Activated CD4-positive, CD25-positive, alpha-beta regulatory T cell (primary cell): ENCODE measurements around the gene GSDMA.

Experiments
- DNase-seq, 4 experiments: peaks; one replicate each; lab custom pipeline; 2025; lab: John Stamatoyannopoulos, UW

Gene GSDMA

GRCh38 chr17:39962642-39963220 is at the start of gene GSDMA:
Gene GSDMA, plus strand, starts transcription at chr17:39963004. Its CDS starts 2,684 bp downstream, at chr17:39965688.
- no peak for DNase-seq

GRCh38 chr17:39913989-39914388 is 48.8 kb upstream of the GSDMA start:
- DNase-seq: no peak

- DNase-seq: no peak
These were observed 47.2 kb upstream of the GSDMA start for GRCh38 chr17:39915559-39915958.

GRCh38 chr17:39916918-39917317 is 45.9 kb upstream of the GSDMA start:
- no peak for DNase-seq

GRCh38 chr17:39919087-39919683 is 43.6 kb upstream of the GSDMA start:
- no peak for DNase-seq

- peak in 1 of 4 experiments; percentile 18 for DNase-seq
These were observed 42.3 kb upstream of the GSDMA start for GRCh38 chr17:39920218-39921210.

GRCh38 chr17:39921323-39921722 is 41.5 kb upstream of the GSDMA start:
- DNase-seq: peak in 1 of 4 experiments; percentile 7

GRCh38 chr17:39922006-39922405 is 40.8 kb upstream of the GSDMA start:
- DNase-seq: no peak

GRCh38 chr17:39923230-39923629 is 39.6 kb upstream of the GSDMA start:
- no peak for DNase-seq

GRCh38 chr17:39923836-39924690 is 38.7 kb upstream of the GSDMA start:
- DNase-seq: no peak

- DNase-seq: no peak
These were observed 38.1 kb upstream of the GSDMA start for GRCh38 chr17:39924691-39925055.

GRCh38 chr17:39925282-39926134 is 37.3 kb upstream of the GSDMA start:
- no peak for DNase-seq

- DNase-seq: no peak
These were observed 36.6 kb upstream of the GSDMA start for GRCh38 chr17:39926135-39926587.

GRCh38 chr17:39926588-39927100 is 36.2 kb upstream of the GSDMA start:
- DNase-seq: peak in 2 of 4 experiments; percentile 34 to 37

- DNase-seq: peak; percentile 79 to 84 (median 83)
These were observed 35.5 kb upstream of the GSDMA start, which contains the start of the genes LRRC3C and ORMDL3 for GRCh38 chr17:39927101-39927928. Gene LRRC3C, plus strand, starts transcription at chr17:39927732. Its CDS starts 13,792 bp downstream, at chr17:39941524. Gene ORMDL3, minus strand, starts transcription at chr17:39927601. Its CDS starts 3,398 bp downstream, at chr17:39924203.

- no peak for DNase-seq
These were observed 34.6 kb upstream of the GSDMA start for GRCh38 chr17:39927929-39928857.

GRCh38 chr17:39928858-39929645 is 33.8 kb upstream of the GSDMA start:
- DNase-seq: no peak
